GM21576 (cell line): ENCODE data around the gene RTF1.
A peak's percentile ranks its signal among the peaks of the same experiment; 100 is the strongest.

Experiments
- ATAC-seq: cut with Tn5 transposase; IDR thresholded peaks from one replicate; pipeline ENCODE4 v1.9.1; 2021; ENCODE audit warnings: mild to moderate bottlenecking, moderate library complexity; ENCODE audit not compliant: unreplicated experiment

Gene RTF1

DNA sequence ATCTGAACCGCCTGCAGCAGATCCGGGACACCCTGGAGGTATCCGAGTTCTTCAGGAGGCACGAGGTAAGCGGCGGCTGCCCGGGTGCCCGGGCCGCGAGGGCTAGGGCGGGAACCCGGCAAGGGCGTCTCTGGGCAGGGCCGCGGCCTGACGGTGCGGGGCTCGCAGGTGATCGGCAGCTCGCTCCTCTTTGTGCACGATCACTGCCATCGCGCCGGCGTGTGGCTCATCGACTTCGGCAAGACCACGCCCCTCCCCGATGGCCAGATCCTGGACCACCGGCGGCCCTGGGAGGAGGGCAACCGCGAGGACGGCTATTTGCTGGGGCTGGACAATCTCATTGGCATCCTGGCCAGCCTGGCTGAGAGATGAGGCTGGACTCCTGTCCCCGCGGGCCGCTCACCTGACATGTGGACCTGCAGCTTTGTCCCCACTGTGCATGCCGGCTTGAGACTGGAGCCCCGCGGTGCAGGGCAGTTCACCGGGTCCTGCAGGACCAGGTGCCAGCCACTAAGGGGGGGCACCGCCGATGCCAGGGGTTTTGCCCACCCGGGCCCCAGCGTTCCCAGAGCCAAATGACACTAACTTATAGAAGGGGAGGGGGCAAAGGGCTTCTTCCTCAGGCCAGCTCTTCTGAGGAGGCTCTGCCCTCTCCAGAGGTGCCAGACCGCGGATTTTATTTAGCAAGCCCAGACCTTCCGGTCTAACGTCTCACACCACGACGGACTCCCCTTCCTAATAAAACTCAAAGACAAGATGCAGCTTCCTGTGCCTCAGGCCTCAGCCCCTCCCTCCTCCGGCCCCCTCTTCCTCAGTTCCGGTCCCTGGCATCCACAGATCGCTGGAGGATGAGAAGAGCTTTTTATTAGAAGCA is 86.1 kb downstream of the RTF1 start:
- no peak for ATAC-seq

DNA sequence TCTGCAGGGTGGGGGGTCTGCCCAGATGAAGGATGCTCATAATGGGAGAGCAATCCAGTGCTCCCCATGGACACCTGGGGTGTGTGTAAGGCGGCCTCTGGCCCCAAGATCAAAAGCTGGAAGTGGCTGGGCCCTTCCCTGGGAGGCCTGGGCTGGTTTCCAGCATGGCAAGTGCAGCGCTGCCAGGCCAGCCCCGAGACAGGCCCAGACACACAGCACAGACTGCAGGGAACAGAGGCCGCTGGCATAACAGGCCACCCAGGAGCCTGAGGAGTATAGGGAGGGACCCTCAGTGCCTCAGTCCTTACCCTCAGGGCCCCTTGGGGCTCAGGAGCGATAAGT is 86.7 kb downstream of the RTF1 start:
- ATAC-seq: no peak

GRCh38 chr15:41504751-41505492 is 88.0 kb downstream of the RTF1 start:
- ATAC-seq: no peak

- no peak for ATAC-seq
These were observed 88.9 kb downstream of the RTF1 start for GRCh38 chr15:41505776-41506175.

- no peak for ATAC-seq
These were observed 90.0 kb downstream of the RTF1 start for GRCh38 chr15:41506796-41507341.

DNA sequence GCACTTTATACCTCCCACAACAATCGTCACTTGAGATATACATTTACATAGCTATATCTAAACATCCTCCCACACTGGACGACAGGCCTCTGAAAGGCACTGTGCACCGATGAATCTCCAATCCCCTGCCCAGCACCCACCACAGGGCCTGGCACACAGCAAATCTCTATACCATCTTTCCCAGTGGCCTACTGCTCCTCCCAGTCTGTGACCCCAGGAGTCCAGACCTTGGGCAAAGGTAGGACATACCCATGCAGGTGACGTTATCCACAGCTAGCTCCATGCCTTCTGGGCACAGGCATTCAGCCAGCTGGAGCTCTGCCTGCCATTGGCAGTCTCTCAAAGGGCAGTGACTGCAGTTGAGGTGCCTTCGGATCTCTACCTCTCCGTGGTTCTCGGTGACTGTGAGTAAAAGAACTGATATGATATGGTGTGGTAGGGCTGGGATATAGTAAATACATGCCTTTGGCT is 91.0 kb downstream of the RTF1 start:
- ATAC-seq: no peak

DNA sequence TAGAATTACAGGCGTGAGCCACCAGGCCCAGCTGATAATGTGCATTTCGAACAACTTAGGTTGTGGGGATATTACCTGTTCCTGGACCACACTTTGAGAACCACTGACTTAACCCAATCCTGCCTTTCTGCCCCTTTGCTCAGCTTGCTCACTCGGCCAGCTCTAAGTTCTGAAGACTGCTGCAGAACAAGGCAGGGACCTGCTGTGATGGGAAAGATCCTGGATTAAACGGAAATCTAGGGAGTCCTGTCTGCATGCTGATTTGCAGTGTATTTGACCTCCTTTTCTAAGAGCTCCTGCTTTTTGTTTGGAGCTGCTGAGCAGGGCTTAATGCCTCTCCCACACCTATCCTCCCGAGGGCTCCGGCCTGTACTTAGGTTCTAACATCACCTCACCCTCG is 93.8 kb downstream of the RTF1 start:
- ATAC-seq: no peak

DNA sequence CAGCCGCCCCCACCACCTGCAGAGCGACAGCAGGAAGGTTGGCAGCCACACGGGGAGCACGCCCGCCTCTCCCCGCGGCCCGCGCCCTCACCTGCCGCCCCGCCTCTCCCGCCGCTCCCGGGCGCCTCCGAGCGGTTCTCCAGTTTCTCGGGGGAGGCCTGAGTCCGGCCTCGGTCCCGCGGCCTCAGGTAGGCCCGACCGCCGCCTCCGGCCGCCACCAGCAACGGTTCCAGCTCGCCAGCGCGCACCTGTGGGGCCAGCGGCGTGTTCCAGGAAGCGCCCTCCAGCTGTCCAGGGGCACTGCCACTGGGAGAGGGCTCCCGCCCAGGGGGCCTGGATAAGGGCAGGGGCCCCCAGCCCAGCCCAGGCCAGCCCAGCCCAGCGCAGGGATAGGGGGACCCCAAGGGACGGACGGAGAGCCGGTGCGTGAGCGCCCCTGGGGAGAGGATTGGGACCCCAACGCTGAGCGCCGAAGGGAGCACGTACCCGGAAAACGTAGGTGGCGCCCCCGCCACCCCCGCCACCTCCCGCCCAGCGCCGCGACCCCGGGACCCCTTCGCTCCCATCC is 94.5 kb downstream of the RTF1 start:
- no peak for ATAC-seq

DNA sequence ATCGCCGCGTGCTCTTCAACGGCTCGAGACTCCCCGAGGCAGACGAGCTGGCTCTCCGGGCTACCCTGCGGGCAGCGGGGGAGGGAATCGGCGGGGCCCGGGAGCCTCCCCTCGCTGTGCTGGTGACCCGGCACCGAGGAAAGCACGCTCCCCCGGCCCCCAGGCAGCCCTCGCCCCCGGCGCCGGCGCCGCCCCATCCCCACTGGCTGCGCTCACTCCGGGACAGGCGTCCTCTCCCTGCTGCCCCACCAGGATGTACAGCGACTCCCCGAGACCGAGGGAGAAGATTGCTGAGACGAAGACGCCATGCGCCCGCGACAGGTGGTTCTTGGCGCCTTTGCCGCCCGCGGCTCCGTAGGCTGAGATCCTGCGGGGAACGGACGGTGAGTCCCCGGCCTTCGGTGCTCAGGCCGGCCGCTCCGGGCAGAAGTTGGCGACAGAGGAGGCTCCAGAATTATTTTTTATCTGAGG is 95.0 kb downstream of the RTF1 start:
- ATAC-seq: no peak

DNA sequence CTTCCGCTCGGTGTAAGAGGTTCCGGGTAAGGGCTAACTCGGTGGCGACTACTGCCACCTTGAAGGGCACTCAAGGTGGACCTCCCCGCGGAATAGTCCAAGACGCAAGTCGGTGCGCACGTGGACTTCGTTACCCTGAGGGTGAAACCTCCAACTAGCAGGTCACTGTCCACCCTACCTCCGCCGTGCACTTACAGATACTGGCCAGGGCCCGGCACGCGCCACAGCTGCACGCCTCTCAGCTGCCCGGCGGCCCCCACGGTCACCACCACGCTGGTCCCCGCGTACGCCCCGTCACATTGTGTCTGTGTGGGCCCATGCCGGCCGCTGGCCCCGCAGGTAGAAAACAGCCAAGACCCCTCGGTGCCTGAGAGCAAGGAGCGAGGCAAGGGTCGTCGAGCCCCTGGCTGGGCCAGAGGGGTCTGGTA is 95.6 kb downstream of the RTF1 start:
- peak; percentile 8 for ATAC-seq

- peak; percentile 43 for ATAC-seq
These were observed 96.1 kb downstream of the RTF1 start for GRCh38 chr15:41512940-41513505.

DNA sequence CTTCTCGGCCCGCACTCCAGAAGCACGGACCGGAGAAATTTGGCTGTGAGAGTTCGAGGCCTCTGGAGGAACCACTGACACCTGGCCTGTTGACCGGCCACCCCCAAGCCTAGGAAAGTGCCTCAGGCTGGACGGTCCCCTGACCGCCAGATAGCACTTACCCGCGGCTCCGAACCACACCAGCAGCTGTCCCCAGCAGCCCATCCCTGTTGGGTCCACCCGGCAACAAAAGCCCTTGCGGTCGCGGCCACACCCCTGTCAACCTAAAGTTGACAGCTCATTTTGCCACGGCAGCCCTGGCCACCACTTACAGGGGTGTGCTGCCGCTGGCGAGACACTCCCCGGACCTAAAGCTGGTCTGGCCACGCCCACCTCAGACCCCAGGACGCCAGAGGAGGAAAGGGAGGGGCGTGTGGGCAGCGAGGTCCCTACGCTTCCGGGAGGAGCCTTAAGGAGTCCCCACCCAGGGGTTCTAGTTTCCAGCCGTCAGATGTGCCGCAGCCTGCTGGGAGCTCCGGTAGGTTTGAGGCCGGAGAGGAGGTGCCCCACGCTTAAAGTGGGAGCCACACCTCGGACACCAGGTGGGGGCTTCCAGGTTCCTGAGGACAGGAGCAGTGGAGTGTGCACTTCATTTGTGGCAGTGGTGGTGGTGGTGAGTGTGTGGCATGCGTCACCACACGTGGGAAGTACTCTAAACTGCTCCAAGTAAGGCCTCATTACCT is 96.8 kb downstream of the RTF1 start, which contains the start of gene LTK:
TSS of gene LTK (minus strand) at position 322 of the 722 bp plus-strand sequence. CDS start at position 204, 118 bp downstream.
- ATAC-seq: no peak

- ATAC-seq: no peak
These were observed 101.1 kb downstream of the RTF1 start for GRCh38 chr15:41517895-41518449.

DNA sequence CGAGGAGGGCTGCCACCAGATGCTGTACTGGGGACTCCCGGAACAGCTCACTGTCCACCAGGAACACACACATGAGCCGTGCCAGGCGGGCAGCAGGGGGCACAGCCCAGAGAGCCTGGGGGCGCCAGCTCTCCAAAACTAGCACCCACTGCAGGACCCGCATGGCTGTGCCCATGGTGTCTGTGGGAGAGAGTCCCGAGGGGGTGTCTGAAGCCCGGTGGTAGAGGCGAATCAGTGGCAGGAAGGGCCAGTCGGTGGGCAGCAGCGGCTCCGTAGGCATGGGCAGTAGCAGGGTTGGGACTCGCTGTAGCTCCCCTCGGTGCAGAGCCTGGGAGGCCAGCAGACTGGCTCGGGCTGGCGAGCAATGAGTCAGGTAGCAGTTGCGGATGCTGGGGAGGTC is 103.7 kb downstream of the RTF1 start:
- ATAC-seq: no peak

DNA sequence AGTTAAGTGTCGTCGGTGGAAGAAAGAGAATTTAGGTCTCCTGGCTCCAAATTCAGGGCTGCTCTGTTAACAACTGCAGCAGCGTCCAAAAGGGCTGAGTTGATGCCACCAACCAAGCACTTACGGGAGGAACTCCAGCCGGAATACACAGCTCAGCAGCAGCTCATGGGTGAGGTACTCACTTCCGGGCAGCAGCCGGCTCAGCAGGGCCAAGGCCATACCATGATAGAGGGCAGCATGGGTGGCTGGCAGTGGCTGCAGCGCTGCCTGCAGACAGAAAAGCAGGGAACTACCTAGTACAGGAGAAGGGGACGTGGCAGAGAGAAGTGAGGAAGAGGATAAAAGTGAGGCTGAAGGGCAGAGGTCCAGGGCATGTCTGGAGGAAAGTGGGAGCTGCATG is 104.7 kb downstream of the RTF1 start:
- ATAC-seq: no peak

- ATAC-seq: no peak
These were observed 106.2 kb downstream of the RTF1 start for GRCh38 chr15:41523097-41523496.

- ATAC-seq: no peak
These were observed 113.6 kb downstream of the RTF1 start for GRCh38 chr15:41530363-41530956.
